Osteocyte (in vitro differentiated cells): ENCODE data around the gene EVX1. TPM values are rescaled to one million over a fixed set of nuclear protein-coding genes. Genes with fewer than 3 reads are reported as not detected.

ENCODE experiments used
- DNase-seq: peaks from one replicate; pipeline ENCODE4 v3.0.0; 2021; ENCODE audit warnings: mixed read lengths; ENCODE audit not compliant: unreplicated experiment; ENCODE audit errors: extremely low spot score
- H3K27ac Mint-ChIP-seq: one replicate; pipeline ENCODE4 v1.8.0; 2021; ENCODE audit warnings: mild to moderate bottlenecking, mixed read lengths; ENCODE audit not compliant: unreplicated experiment
- H3K27me3 Mint-ChIP-seq: one replicate; pipeline ENCODE4 v1.8.0; 2021; ENCODE audit warnings: mixed read lengths; ENCODE audit not compliant: unreplicated experiment
- H3K36me3 Mint-ChIP-seq: one replicate; pipeline ENCODE4 v1.8.0; 2021; ENCODE audit warnings: mixed read lengths; ENCODE audit not compliant: unreplicated experiment
- H3K4me1 Mint-ChIP-seq: one replicate; pipeline ENCODE4 v1.8.0; 2021; ENCODE audit warnings: mixed read lengths; ENCODE audit not compliant: unreplicated experiment
- H3K4me3 Mint-ChIP-seq: one replicate; pipeline ENCODE4 v1.8.0; 2021; ENCODE audit warnings: mild to moderate bottlenecking, moderate library complexity, mixed read lengths; ENCODE audit not compliant: unreplicated experiment
- H3K9me3 Mint-ChIP-seq: one replicate; pipeline ENCODE4 v1.8.0; 2021; ENCODE audit warnings: mixed read lengths; ENCODE audit not compliant: unreplicated experiment
- CTCF ChIP-seq: fragments of 200-600 bp; sonication (generic); IDR thresholded peaks from 2 replicates; pipeline ENCODE4 v1.5.0; 2021; ENCODE audit warnings: antibody characterized with exemption, mild to moderate bottlenecking, moderate library complexity
- total RNA-seq: library from RNA; stranded (reverse); gene quantifications from 2 replicates; pipeline ENCODE4 v1.2.1, GENCODE V29; 2021

Gene EVX1
- total RNA-seq, 1 donor from 2014 or later, result not detected

- H3K27me3 Mint-ChIP-seq, result peaks cover 79% of the 10 kb centered on the region
Observed at GRCh38 chr7:27223941-27224575, 18.5 kb upstream of the EVX1 start.

DNA sequence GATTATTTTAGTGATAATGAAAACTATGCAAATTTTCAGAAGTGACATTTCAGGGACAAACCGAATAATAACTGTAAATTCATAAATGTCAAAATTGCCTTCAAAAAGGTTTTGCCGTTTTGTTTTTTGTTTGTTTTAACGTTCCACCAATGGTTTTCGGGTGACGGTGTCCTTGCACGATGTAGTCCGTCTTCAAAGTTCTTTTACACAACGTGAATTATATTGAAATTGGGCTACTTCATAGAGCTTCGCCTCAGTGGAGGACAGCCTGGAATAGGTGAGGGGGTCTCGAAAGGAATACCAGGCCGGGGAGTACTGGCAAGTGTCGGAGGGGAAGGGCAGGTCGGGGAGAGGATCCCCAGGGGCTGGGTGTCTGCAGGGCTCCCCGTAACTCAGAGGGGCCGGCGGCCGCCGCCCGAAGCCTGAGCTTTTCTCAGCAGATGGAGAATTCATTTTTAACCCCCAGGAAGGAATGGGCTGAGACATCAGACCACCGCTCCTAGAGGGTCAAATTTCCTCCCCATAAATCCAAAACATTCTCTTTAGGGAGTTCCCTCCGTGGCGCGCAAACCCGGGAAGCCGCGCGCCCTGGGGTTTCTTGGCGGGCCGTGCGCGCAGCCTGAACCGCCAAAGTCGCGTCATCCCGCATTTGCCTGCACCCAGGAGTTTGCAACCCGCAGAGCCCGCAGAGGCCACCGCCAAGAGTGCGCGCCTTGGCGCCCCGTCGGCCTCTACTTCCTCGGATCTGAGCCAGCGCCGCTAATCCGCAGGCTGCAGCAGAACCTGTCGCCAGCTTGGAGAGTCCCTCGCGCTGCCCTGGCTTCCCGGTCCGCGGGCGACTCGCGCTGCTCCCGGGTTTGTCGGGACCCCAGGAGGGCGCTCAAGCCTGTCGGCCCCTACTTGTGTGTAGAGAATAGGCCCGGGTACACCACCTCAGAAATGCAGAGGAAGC, 17.3 kb upstream of the EVX1 start:
- TF ChIP-seq CTCF, result no peak
- Mint-ChIP-seq H3K4me3 (no peak overlapping the region), H3K27ac (no peak overlapping the region), H3K9me3 (no peaks in the 10 kb centered on the region), H3K27me3 (peaks cover 82% of the 10 kb centered on the region), H3K4me1 (peaks cover 2% of the 10 kb centered on the region), H3K36me3 (no peaks in the 10 kb centered on the region)
- DNase-seq, result no peak

More at GRCh38 chr7:27223941-27224575, 18.5 kb upstream of the EVX1 start:
- no peak overlapping the region for H3K27ac Mint-ChIP-seq
- no peak for TF ChIP-seq CTCF
- peaks cover 2% of the 10 kb centered on the region for H3K4me1 Mint-ChIP-seq
- no peaks in the 10 kb centered on the region for H3K9me3 Mint-ChIP-seq
- no peak for DNase-seq
- H3K4me3 Mint-ChIP-seq, result no peak overlapping the region
- no peaks in the 10 kb centered on the region for H3K36me3 Mint-ChIP-seq

DNA sequence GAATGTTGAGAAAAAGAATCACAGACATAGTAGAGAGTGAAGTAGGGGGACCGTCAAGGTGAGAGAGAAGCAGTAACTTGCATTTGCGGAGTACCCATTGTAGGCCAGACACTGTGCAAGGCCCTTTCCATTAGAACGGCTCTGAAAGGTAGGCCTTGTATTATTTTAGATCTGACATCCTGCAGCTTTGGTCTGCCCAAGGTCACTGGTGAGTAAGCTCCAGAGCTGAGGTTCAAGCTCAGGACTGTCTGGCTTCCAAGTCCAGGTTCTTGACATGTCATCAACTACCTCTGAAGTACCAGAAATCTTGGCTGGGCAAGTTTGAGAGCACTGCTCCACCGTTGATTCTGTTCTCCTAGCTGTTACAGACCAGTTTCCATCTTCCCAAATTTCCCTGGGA, 13.2 kb upstream of the EVX1 start:
- H3K27me3 Mint-ChIP-seq, result peaks cover 69% of the 10 kb centered on the region
- no peak for TF ChIP-seq CTCF
- no peak for DNase-seq
- H3K4me3 Mint-ChIP-seq, result no peak overlapping the region
- no peak overlapping the region for H3K27ac Mint-ChIP-seq
- no peaks in the 10 kb centered on the region for H3K9me3 Mint-ChIP-seq
- H3K4me1 Mint-ChIP-seq, result peaks cover 2% of the 10 kb centered on the region
- no peaks in the 10 kb centered on the region for H3K36me3 Mint-ChIP-seq

GRCh38 chr7:27235387-27236311, 7.0 kb upstream of the EVX1 start:
- peaks cover 70% of the 10 kb centered on the region for H3K27me3 Mint-ChIP-seq
- TF ChIP-seq CTCF, result peak; percentile 46
- DNase-seq, result no peak
- no peak overlapping the region for H3K27ac Mint-ChIP-seq
- H3K36me3 Mint-ChIP-seq, result no peaks in the 10 kb centered on the region
- H3K9me3 Mint-ChIP-seq, result no peaks in the 10 kb centered on the region
- peak overlapping the region; percentile 59 for H3K4me3 Mint-ChIP-seq
- peaks cover 18% of the 10 kb centered on the region for H3K4me1 Mint-ChIP-seq
